H9 (cell line): ENCODE results near the gene HERC3. TPM values are rescaled to one million over a fixed set of nuclear protein-coding genes. Genes with fewer than 3 reads are reported as not detected.

Experiments
- DNase-seq: peaks from one replicate; pipeline ENCODE4 v3.0.0-alpha.2; 2017
- H2AFZ ChIP-seq: one replicate; pipeline ENCODE4 v1.6.1; 2013; ENCODE audit warnings: mild to moderate bottlenecking, low read length, control low read depth, moderate library complexity
- H2AK5ac ChIP-seq: 2 replicates; pipeline ENCODE4 v1.6.1; 2013; ENCODE audit warnings: low read length, control low read depth, mixed read lengths; ENCODE audit not compliant: insufficient read length
- H2BK120ac ChIP-seq: one replicate; pipeline ENCODE4 v1.6.1; 2013; ENCODE audit warnings: low read depth, mild to moderate bottlenecking, low read length, control low read depth, inconsistent platforms; ENCODE audit not compliant: poor library complexity, severe bottlenecking
- H2BK12ac ChIP-seq: 2 replicates; pipeline ENCODE4 v1.6.1; 2013; ENCODE audit warnings: low read length, control low read depth, mixed read lengths, low read depth; ENCODE audit not compliant: insufficient read length
- H2BK15ac ChIP-seq: 2 replicates; pipeline ENCODE4 v1.6.1; 2013; ENCODE audit warnings: low read depth, low read length, control low read depth
- H2BK20ac ChIP-seq: one replicate; pipeline ENCODE4 v1.6.1; 2013; ENCODE audit warnings: low read depth, mild to moderate bottlenecking, low read length, control low read depth, inconsistent platforms; ENCODE audit not compliant: poor library complexity, severe bottlenecking
- H2BK5ac ChIP-seq: 2 replicates; pipeline ENCODE4 v1.6.1; 2013; ENCODE audit warnings: low read length, control low read depth, mixed read lengths; ENCODE audit not compliant: insufficient read length
- H3K14ac ChIP-seq: 2 replicates; pipeline ENCODE4 v1.6.1; 2013; ENCODE audit warnings: low read length, control low read depth; ENCODE audit not compliant: insufficient read depth
- H3K18ac ChIP-seq: 2 replicates; pipeline ENCODE4 v1.6.1; 2013; ENCODE audit warnings: low read depth, mild to moderate bottlenecking, mixed read lengths, low read length, control low read depth; ENCODE audit not compliant: insufficient read length
- H3K23ac ChIP-seq: 2 replicates; pipeline ENCODE4 v1.6.1; 2013; ENCODE audit warnings: low read length, control low read depth, mixed read lengths, low read depth; ENCODE audit not compliant: insufficient read length
- H3K23me2 ChIP-seq: 2 replicates; pipeline ENCODE4 v1.6.1; 2013; ENCODE audit warnings: low read depth, mild to moderate bottlenecking, mixed read lengths, low read length, control low read depth; ENCODE audit not compliant: insufficient read length, poor library complexity, severe bottlenecking
- H3K27ac ChIP-seq: 2 replicates; pipeline ENCODE4 v1.5.1; 2013; ENCODE audit warnings: low read length, control low read depth, mixed read lengths, low read depth; ENCODE audit not compliant: insufficient read length
- H3K27me3 ChIP-seq: 2 replicates; pipeline ENCODE4 v1.6.1; 2013; ENCODE audit warnings: low read length, control low read depth, inconsistent platforms; ENCODE audit not compliant: insufficient read depth
- H3K4ac ChIP-seq: 2 replicates; pipeline ENCODE4 v1.6.1; 2013; ENCODE audit warnings: low read depth, mild to moderate bottlenecking, control low read depth, inconsistent platforms, low read length, moderate library complexity
- H3K4me1 ChIP-seq: 2 replicates; pipeline ENCODE4 v1.6.1; 2013; ENCODE audit warnings: low read length, control low read depth, inconsistent platforms; ENCODE audit not compliant: insufficient read depth
- H3K4me2 ChIP-seq: 2 replicates; pipeline ENCODE4 v1.6.1; 2013; ENCODE audit warnings: low read length, control low read depth, mixed read lengths; ENCODE audit not compliant: insufficient read length, insufficient read depth
- H3K56ac ChIP-seq: 2 replicates; pipeline ENCODE4 v1.6.1; 2013; ENCODE audit warnings: low read depth, mild to moderate bottlenecking, mixed read lengths, low read length, control low read depth; ENCODE audit not compliant: insufficient read length
- H3K79me1 ChIP-seq: 2 replicates; pipeline ENCODE4 v1.6.1; 2013; ENCODE audit warnings: low read depth, mild to moderate bottlenecking, moderate library complexity, low read length, control low read depth, inconsistent platforms; ENCODE audit not compliant: insufficient read depth, poor library complexity, severe bottlenecking
- H3K79me2 ChIP-seq: 2 replicates; pipeline ENCODE4 v1.6.1; 2013; ENCODE audit warnings: low read length, control low read depth, inconsistent platforms; ENCODE audit not compliant: insufficient read depth
- H3K9ac ChIP-seq: 2 replicates; pipeline ENCODE4 v1.6.1; 2013; ENCODE audit warnings: low read length, control low read depth, mixed read lengths; ENCODE audit not compliant: insufficient read length; ENCODE audit errors: extremely low read depth
- H3K9me3 ChIP-seq: one replicate; pipeline ENCODE4 v1.6.1; 2013; ENCODE audit warnings: low read depth, low read length, inconsistent platforms; ENCODE audit not compliant: control insufficient read depth
- H3T11ph ChIP-seq: one replicate; pipeline ENCODE4 v1.6.1; 2013; ENCODE audit warnings: mild to moderate bottlenecking, low read length, control low read depth, inconsistent platforms
- H4K20me1 ChIP-seq: one replicate; pipeline ENCODE4 v1.6.1; 2013; ENCODE audit not compliant: control insufficient read depth, insufficient read length, insufficient read depth
- H4K5ac ChIP-seq: 2 replicates; pipeline ENCODE4 v1.6.1; 2013; ENCODE audit warnings: low read depth, mild to moderate bottlenecking, mixed read lengths, low read length, control low read depth; ENCODE audit not compliant: insufficient read length
- H4K8ac ChIP-seq: replicated peaks from 2 replicates; pipeline ENCODE4 v1.6.1; 2013; ENCODE audit warnings: low read length, control low read depth, mixed read lengths, low read depth; ENCODE audit not compliant: insufficient read length
- H4K91ac ChIP-seq: 2 replicates; pipeline ENCODE4 v1.6.1; 2013; ENCODE audit warnings: low read depth, mild to moderate bottlenecking, moderate library complexity, mixed read lengths, low read length, control low read depth; ENCODE audit not compliant: insufficient read length
- H3K27ac Mint-ChIP-seq, 3 experiments: 2 replicates in 2 of 3; 3 replicates in 1 of 3; pipeline ENCODE4 v1.8.0; 2020 to 2021; ENCODE audit warnings: mixed read lengths in 3 of 3, mild to moderate bottlenecking in 1 of 3, moderate library complexity in 1 of 3
- H3K27me3 Mint-ChIP-seq: 2 replicates; pipeline ENCODE4 v1.8.0; 2021; ENCODE audit warnings: low read depth, mild to moderate bottlenecking, moderate library complexity, mixed read lengths
- H3K36me3 Mint-ChIP-seq, 3 experiments: 2 replicates in 2 of 3; 3 replicates in 1 of 3; pipeline ENCODE4 v1.8.0; 2020 to 2021; ENCODE audit warnings: low read depth in 3 of 3, mixed read lengths in 3 of 3; ENCODE audit not compliant: insufficient read depth in 1 of 3
- H3K4me1 Mint-ChIP-seq, 2 experiments: 2 replicates each; pipeline ENCODE4 v1.8.0; 2020; ENCODE audit warnings: mixed read lengths in 2 of 2
- H3K4me3 Mint-ChIP-seq, 2 experiments: 2 replicates in 1 of 2; 3 replicates in 1 of 2; pipeline ENCODE4 v1.8.0; 2020 to 2021; ENCODE audit warnings: mild to moderate bottlenecking in 2 of 2, mixed read lengths in 2 of 2, moderate library complexity in 1 of 2
- H3K9me3 Mint-ChIP-seq, 2 experiments: 2 replicates in 1 of 2; 3 replicates in 1 of 2; pipeline ENCODE4 v1.8.0; 2020; ENCODE audit warnings: mild to moderate bottlenecking in 2 of 2, mixed read lengths in 2 of 2, moderate library complexity in 1 of 2
- CTCF ChIP-seq: fragments of 200-600 bp; sonication (generic); conservative IDR thresholded peaks from 3 replicates; pipeline ENCODE4 v1.8.0; 2021; ENCODE audit warnings: antibody characterized with exemption, mild to moderate bottlenecking
- WGBS: extraction: QIAGEN DNeasy Blood & Tissue Kit; methylation state at CpG from one replicate; pipeline ENCODE4 v1.1.7; 2013; ENCODE audit warnings: missing lambda C conversion rate, low lambda C conversion rate, mixed read lengths; ENCODE audit not compliant: insufficient read length; ENCODE audit errors: extremely low coverage; 5-methylcytosine and 5-hydroxymethylcytosine counted together
- total RNA-seq: library from RNA; stranded (reverse); gene quantifications from 2 replicates; pipeline ENCODE4 v1.2.1, GENCODE V29; 2021

Gene HERC3
- total RNA-seq, 1 experiment from 2014 or later = 2.9 TPM

DNA sequence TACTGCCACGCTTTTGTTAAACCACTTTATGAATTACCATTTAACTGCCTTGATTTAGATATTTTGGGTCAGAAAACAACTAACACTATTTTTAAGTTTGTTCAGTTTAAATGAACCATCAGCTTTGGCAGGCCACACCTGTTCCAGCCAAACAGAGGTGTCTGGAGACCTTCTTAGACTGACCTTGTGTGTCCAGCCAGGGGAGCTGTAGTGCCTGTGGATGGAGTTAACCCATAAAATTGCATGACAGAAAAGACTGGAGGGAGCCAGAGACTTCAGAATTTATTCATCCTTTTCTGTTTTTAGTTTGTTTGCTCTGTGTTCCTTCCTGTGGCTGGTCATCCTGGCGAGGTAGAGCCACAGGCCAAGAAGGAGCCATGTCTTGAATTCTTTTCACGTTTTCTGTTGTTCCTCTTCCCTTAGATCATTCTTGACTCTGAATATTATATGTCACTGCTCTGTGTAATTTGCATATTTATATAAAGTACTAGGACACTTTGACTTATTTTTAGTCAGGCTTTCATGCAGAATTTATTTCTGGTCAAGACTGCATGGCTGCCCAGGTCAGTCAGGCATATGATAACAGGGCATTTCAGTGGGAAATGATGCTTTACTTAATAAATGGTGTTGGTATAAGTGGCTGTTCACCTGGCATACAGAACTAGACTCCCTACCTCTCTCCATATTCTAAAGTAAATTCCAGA, 26.7 kb downstream of the HERC3 start:
- no peak overlapping the region for H3K56ac ChIP-seq
- no peak overlapping the region for H3K27ac ChIP-seq
- H3K9me3 Mint-ChIP-seq = peaks cover 0 to 3% of the 10 kb centered on the region in 2 experiments; a peak in 2 of 5 replicates
- H2BK5ac ChIP-seq = no peak overlapping the region
- no peaks in the 10 kb centered on the region; the same call in 1 of the 2 replicates for H3K4me1 ChIP-seq
- no peak overlapping the region for H2BK12ac ChIP-seq
- H3K4me2 ChIP-seq = no peak overlapping the region
- no peak for TF ChIP-seq CTCF
- DNase-seq = no peak
- WGBS = no CpG with 5 or more reads among the region's 3 CpGs
- no peaks in the 10 kb centered on the region for H3K27me3 ChIP-seq
- no peak overlapping the region for H3K27ac Mint-ChIP-seq
- no peak overlapping the region for H3K14ac ChIP-seq
- H2BK15ac ChIP-seq = no peak overlapping the region
- H2AFZ ChIP-seq = no peak overlapping the region
- no peaks in the 10 kb centered on the region for H3K23me2 ChIP-seq
- H2BK20ac ChIP-seq = no peak overlapping the region
- no peak overlapping the region for H3T11ph ChIP-seq
- H3K23ac ChIP-seq = no peak overlapping the region
- H4K20me1 ChIP-seq = no peaks in the 10 kb centered on the region
- H4K91ac ChIP-seq = no peak overlapping the region
- H3K36me3 Mint-ChIP-seq = peaks cover 0 to 8% (median 3%) of the 10 kb centered on the region in 3 experiments; a peak in 4 of 7 replicates
- no peaks in the 10 kb centered on the region for H3K27me3 Mint-ChIP-seq
- 0 out of 4 replicates have a peak, but pooled peaks cover 0 to 3% of the 10 kb centered on the region in 2 experiments for H3K4me1 Mint-ChIP-seq
- H4K5ac ChIP-seq = no peak overlapping the region
- no peaks in the 10 kb centered on the region for H3K79me2 ChIP-seq
- no peak overlapping the region for H3K9ac ChIP-seq
- H3K4ac ChIP-seq = no peak overlapping the region
- H3K18ac ChIP-seq = no peak overlapping the region
- no peak overlapping the region for H4K8ac ChIP-seq
- no peaks in the 10 kb centered on the region for H3K9me3 ChIP-seq
- no peak overlapping the region for H3K4me3 Mint-ChIP-seq
- no peaks in the 10 kb centered on the region for H3K79me1 ChIP-seq
- H2BK120ac ChIP-seq = no peak overlapping the region
- H2AK5ac ChIP-seq = no peak overlapping the region
